Astrocyte (in vitro differentiated cells and primary cell): Measurements from ENCODE around the gene MYH15. TPM values are rescaled to one million over a fixed set of nuclear protein-coding genes. Genes with fewer than 3 reads are reported as not detected.

ENCODE experiments used
- DNase-seq: peaks from one replicate; pipeline ENCODE4 v3.0.0-alpha.2; 2010; ENCODE audit warnings: low read depth
- FAIRE-seq: peaks from 2 replicates; lab custom pipeline; 2011; peaks lifted over from hg19 to GRCh38; lab: Jason Lieb, UNC
- H2AFZ ChIP-seq: 2 replicates; pipeline ENCODE4 v1.6.0; 2012; ENCODE audit warnings: low read depth, low read length, inconsistent platforms
- H3K27ac ChIP-seq: 2 replicates; pipeline ENCODE4 v1.5.1; 2011; ENCODE audit warnings: low read depth, low read length, inconsistent platforms
- H3K27me3 ChIP-seq: 2 replicates; pipeline ENCODE4 v1.6.0; 2011; ENCODE audit warnings: low read length, inconsistent platforms; ENCODE audit not compliant: insufficient read depth
- H3K36me3 ChIP-seq: 2 replicates; pipeline ENCODE4 v1.5.1; 2011; ENCODE audit warnings: low read length, inconsistent platforms; ENCODE audit not compliant: insufficient read depth
- H3K4me1 ChIP-seq: 2 replicates; pipeline ENCODE4 v1.5.1; 2011; ENCODE audit warnings: low read length, inconsistent platforms; ENCODE audit not compliant: insufficient read depth
- H3K4me2 ChIP-seq: 2 replicates; pipeline ENCODE4 v1.6.0; 2012; ENCODE audit warnings: low read length, inconsistent platforms
- H3K4me3 ChIP-seq: 2 replicates; pipeline ENCODE4 v1.5.1; 2011; ENCODE audit warnings: low read depth, mild to moderate bottlenecking, low read length, inconsistent platforms; ENCODE audit not compliant: insufficient read depth
- H3K79me2 ChIP-seq: 2 replicates; pipeline ENCODE4 v1.6.0; 2012; ENCODE audit warnings: mild to moderate bottlenecking, low read length, inconsistent platforms; ENCODE audit not compliant: insufficient read depth
- H3K9ac ChIP-seq: 2 replicates; pipeline ENCODE4 v1.6.0; 2012; ENCODE audit warnings: mild to moderate bottlenecking, low read length, inconsistent platforms
- H3K9me3 ChIP-seq: 2 replicates; pipeline ENCODE4 v1.5.1; 2012; ENCODE audit warnings: low read depth, mild to moderate bottlenecking, low read length, inconsistent platforms; ENCODE audit not compliant: insufficient read depth
- H4K20me1 ChIP-seq: 2 replicates; pipeline ENCODE4 v1.6.0; 2012; ENCODE audit warnings: low read length, inconsistent platforms; ENCODE audit not compliant: insufficient read depth
- H3K27ac Mint-ChIP-seq: one replicate; pipeline ENCODE4 v1.8.0; 2021; ENCODE audit warnings: mild to moderate bottlenecking, mixed read lengths; ENCODE audit not compliant: unreplicated experiment
- H3K27me3 Mint-ChIP-seq: one replicate; pipeline ENCODE4 v1.8.0; 2021; ENCODE audit warnings: low read depth, mixed read lengths; ENCODE audit not compliant: unreplicated experiment
- H3K36me3 Mint-ChIP-seq: one replicate; pipeline ENCODE4 v1.8.0; 2021; ENCODE audit warnings: low read depth, mixed read lengths; ENCODE audit not compliant: unreplicated experiment
- H3K4me1 Mint-ChIP-seq: one replicate; pipeline ENCODE4 v1.8.0; 2021; ENCODE audit warnings: low read depth, mixed read lengths; ENCODE audit not compliant: unreplicated experiment
- H3K4me3 Mint-ChIP-seq: one replicate; pipeline ENCODE4 v1.8.0; 2021; ENCODE audit warnings: mild to moderate bottlenecking, moderate library complexity, mixed read lengths; ENCODE audit not compliant: unreplicated experiment
- H3K9me3 Mint-ChIP-seq: one replicate; pipeline ENCODE4 v1.8.0; 2021; ENCODE audit warnings: mild to moderate bottlenecking, mixed read lengths; ENCODE audit not compliant: unreplicated experiment
- EZH2 ChIP-seq: IDR thresholded peaks from 2 replicates; pipeline ENCODE4 v1.6.1; 2012; ENCODE audit warnings: mild to moderate bottlenecking, low read length, inconsistent platforms; ENCODE audit not compliant: insufficient read depth
- total RNA-seq: library from RNA; stranded (reverse); gene quantifications from 2 replicates; pipeline ENCODE4 v1.2.1, GENCODE V29; 2021
- TF ChIP-seq, protein P1 (sequence below): IDR thresholded peaks from 2 replicates; pipeline ENCODE4 v1.5.1; 2011; ENCODE audit warnings: low read depth, mild to moderate bottlenecking, inconsistent platforms, low read length, moderate library complexity; ENCODE audit not compliant: insufficient read depth

Gene MYH15
- total RNA-seq, 1 donor from 2014 or later, result 0.59 TPM

DNA sequence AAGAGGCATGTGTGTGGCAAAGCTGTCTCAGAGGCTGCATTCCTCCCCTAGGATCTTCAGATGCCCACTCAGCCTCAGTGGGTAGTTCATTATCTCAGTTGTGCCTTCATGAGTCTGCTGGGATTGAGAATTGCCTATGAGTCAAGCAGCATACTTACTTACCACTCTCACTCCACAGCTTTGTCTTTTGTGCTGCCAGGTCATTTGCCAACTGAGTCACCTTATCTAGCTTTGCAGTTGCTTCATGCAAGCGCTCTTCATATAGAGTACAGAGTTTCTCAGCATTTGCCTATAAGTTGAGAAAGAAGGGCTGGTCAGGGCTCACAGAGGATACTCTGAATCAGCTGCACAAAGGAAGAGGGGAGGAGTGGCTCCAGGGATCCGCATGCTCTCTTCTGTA, 89.5 kb downstream of the MYH15 start:
- Mint-ChIP-seq H3K4me1 (peaks cover 8% of the 10 kb centered on the region), H3K4me3 (no peak overlapping the region), H3K27ac (no peak overlapping the region), H3K9me3 (no peaks in the 10 kb centered on the region), H3K27me3 (no peaks in the 10 kb centered on the region), H3K36me3 (no peaks in the 10 kb centered on the region)
- H3K79me2 ChIP-seq, result no peaks in the 10 kb centered on the region
- no peaks in the 10 kb centered on the region for H3K36me3 ChIP-seq
- no peak overlapping the region for H2AFZ ChIP-seq
- peak; percentile 90 for DNase-seq
- FAIRE-seq, result peak; percentile 77
- H4K20me1 ChIP-seq, result no peaks in the 10 kb centered on the region
- no peaks in the 10 kb centered on the region for H3K9me3 ChIP-seq
- H3K4me2 ChIP-seq, result peak overlapping the region; percentile 9
- no peaks in the 10 kb centered on the region for H3K27me3 ChIP-seq
- H3K4me1 ChIP-seq, result peaks cover 7% of the 10 kb centered on the region
- no peak overlapping the region for H3K9ac ChIP-seq
- TF ChIP-seq, protein P1, sequence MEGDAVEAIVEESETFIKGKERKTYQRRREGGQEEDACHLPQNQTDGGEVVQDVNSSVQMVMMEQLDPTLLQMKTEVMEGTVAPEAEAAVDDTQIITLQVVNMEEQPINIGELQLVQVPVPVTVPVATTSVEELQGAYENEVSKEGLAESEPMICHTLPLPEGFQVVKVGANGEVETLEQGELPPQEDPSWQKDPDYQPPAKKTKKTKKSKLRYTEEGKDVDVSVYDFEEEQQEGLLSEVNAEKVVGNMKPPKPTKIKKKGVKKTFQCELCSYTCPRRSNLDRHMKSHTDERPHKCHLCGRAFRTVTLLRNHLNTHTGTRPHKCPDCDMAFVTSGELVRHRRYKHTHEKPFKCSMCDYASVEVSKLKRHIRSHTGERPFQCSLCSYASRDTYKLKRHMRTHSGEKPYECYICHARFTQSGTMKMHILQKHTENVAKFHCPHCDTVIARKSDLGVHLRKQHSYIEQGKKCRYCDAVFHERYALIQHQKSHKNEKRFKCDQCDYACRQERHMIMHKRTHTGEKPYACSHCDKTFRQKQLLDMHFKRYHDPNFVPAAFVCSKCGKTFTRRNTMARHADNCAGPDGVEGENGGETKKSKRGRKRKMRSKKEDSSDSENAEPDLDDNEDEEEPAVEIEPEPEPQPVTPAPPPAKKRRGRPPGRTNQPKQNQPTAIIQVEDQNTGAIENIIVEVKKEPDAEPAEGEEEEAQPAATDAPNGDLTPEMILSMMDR, result no peak
- no peak for TF ChIP-seq EZH2
- H3K27ac ChIP-seq, result no peak overlapping the region
- no peak overlapping the region for H3K4me3 ChIP-seq

DNA sequence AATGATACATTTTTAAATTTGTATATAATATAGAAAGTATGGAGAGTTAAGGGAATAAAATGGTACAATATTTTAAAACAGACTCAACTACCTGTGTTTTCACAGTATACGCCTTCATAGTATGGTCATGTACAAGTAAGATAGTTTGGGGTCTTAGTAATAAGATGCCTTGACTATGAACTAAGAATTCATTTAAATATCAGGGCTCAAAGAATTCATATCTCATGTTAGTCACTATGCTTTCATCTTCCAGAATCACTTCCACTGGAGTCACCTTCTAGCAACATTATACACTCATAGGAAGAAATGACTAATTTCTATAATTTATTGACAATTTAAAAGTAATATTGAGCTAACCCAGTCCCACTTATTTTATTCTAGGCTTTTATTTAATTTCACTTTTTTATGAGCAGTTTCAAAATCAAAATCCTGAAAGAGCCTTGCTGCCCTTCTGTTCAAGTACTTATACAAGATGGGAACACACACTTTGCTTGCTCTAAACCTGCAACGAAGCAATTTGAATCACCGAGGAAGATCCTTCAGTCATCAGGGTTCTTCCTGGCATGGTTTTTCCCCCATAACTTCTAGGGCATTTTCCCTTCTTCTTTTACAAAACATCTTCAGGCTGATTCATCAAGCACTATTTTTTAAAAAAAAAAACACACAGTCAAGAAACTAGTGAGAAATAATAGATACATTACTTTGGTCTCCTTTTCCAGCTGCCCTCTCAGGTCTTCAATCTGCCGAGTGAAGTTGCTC, 94.1 kb downstream of the MYH15 start:
- H3K4me3 ChIP-seq, result no peak overlapping the region
- H3K9me3 Mint-ChIP-seq, result no peaks in the 10 kb centered on the region
- H3K36me3 ChIP-seq, result no peaks in the 10 kb centered on the region
- H2AFZ ChIP-seq, result no peak overlapping the region
- peak; percentile 22 for DNase-seq
- no peaks in the 10 kb centered on the region for H3K79me2 ChIP-seq
- no peak overlapping the region for H3K4me2 ChIP-seq
- H4K20me1 ChIP-seq, result no peaks in the 10 kb centered on the region
- no peaks in the 10 kb centered on the region for H3K27me3 Mint-ChIP-seq
- no peak for FAIRE-seq
- TF ChIP-seq, protein P1, result no peak
- TF ChIP-seq EZH2, result no peak
- no peaks in the 10 kb centered on the region for H3K36me3 Mint-ChIP-seq
- H3K27ac ChIP-seq, result no peak overlapping the region
- peaks cover 6% of the 10 kb centered on the region for H3K4me1 Mint-ChIP-seq
- H3K27ac Mint-ChIP-seq, result no peak overlapping the region
- no peak overlapping the region for H3K9ac ChIP-seq
- no peaks in the 10 kb centered on the region for H3K27me3 ChIP-seq
- H3K4me3 Mint-ChIP-seq, result no peak overlapping the region
- H3K4me1 ChIP-seq, result peaks cover 7% of the 10 kb centered on the region
- H3K9me3 ChIP-seq, result no peaks in the 10 kb centered on the region

DNA sequence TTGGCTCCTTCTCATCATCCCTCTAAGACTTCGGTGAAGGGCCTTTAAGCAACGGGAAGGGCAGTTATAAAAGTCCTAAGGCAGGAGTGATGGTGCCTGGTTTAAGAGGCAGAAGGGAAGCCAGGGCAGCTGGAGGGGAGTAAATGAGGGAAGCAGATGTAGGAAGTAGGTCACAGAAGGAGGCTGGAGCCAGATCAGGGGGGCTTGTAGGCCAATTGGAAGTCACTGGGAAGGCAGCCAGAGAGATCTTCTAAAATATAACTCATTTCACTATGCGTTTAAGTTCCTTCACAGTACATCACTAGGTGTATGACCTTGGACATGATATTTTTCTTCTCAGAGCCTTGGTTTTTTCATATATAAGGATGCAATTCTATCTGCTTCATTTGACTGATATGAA, 94.7 kb downstream of the MYH15 start:
- H3K4me1 Mint-ChIP-seq, result peaks cover 3% of the 10 kb centered on the region
- Histone ChIP-seq H3K4me2 (no peak overlapping the region), H3K27ac (no peak overlapping the region), H3K36me3 (no peaks in the 10 kb centered on the region), H3K9me3 (no peaks in the 10 kb centered on the region), H3K79me2 (no peaks in the 10 kb centered on the region), H3K4me1 (peaks cover under 1% of the 10 kb centered on the region), H3K4me3 (no peak overlapping the region), H4K20me1 (no peaks in the 10 kb centered on the region), H3K9ac (no peak overlapping the region), H2AFZ (no peak overlapping the region), H3K27me3 (no peaks in the 10 kb centered on the region)
- H3K9me3 Mint-ChIP-seq, result no peaks in the 10 kb centered on the region
- H3K27me3 Mint-ChIP-seq, result no peaks in the 10 kb centered on the region
- DNase-seq (no peak), FAIRE-seq (no peak)
- no peaks in the 10 kb centered on the region for H3K36me3 Mint-ChIP-seq
- TF ChIP-seq EZH2, result no peak
- TF ChIP-seq, protein P1, result no peak
- H3K4me3 Mint-ChIP-seq, result no peak overlapping the region
- no peak overlapping the region for H3K27ac Mint-ChIP-seq
